Stimulated activated CD8-positive, alpha-beta memory T cell treated with anti-CD3 and anti-CD28 coated beads, Interleukin-15, amount 100 ng/mL, for 48 hours (primary cell): ENCODE results near the gene GAA.

Experiments
- DNase-seq, 2 donors: peaks; one replicate each; pipeline ENCODE4 v3.0.0-alpha.2; 2020; ENCODE audit warnings: low read depth in 2 of 2

The GAA gene

GRCh38 chr17:80117491-80118401 is 16.4 kb downstream of the GAA start:
- no peak for DNase-seq

- DNase-seq = no peak
Measured at GRCh38 chr17:80118601-80119270, 17.4 kb downstream of the GAA start.

- no peak for DNase-seq
Measured at GRCh38 chr17:80119271-80119791, 17.9 kb downstream of the GAA start.

GRCh38 chr17:80119839-80120238 is 18.5 kb downstream of the GAA start:
- no peak for DNase-seq

GRCh38 chr17:80122026-80122575 is 20.7 kb downstream of the GAA start:
- no peak for DNase-seq

GRCh38 chr17:80122926-80123505 is 21.6 kb downstream of the GAA start:
- DNase-seq = no peak

GRCh38 chr17:80123791-80124190 is 22.4 kb downstream of the GAA start:
- DNase-seq = no peak

- no peak for DNase-seq
Measured at GRCh38 chr17:80124351-80124981, 23.1 kb downstream of the GAA start.

- DNase-seq = no peak
Measured at GRCh38 chr17:80125656-80126448, 24.5 kb downstream of the GAA start.

- no peak for DNase-seq
Measured at GRCh38 chr17:80126449-80126715, 25.0 kb downstream of the GAA start.

GRCh38 chr17:80129006-80129565 is 27.7 kb downstream of the GAA start:
- no peak for DNase-seq

- DNase-seq = no peak
Measured at GRCh38 chr17:80130992-80131391, 29.6 kb downstream of the GAA start.

GRCh38 chr17:80132906-80133625 is 31.7 kb downstream of the GAA start:
- no peak for DNase-seq

GRCh38 chr17:80133626-80133970 is 32.2 kb downstream of the GAA start:
- no peak for DNase-seq

GRCh38 chr17:80137131-80137530 is 35.8 kb downstream of the GAA start:
- no peak for DNase-seq

GRCh38 chr17:80138856-80139426 is 37.6 kb downstream of the GAA start:
- DNase-seq = no peak

GRCh38 chr17:80141463-80142165 is 40.2 kb downstream of the GAA start:
- DNase-seq = no peak

GRCh38 chr17:80142929-80143328 is 41.5 kb downstream of the GAA start:
- DNase-seq = no peak
